Measurements from ENCODE around the gene CDS1. TPM values are rescaled to one million over a fixed set of nuclear protein-coding genes. Genes with fewer than 3 reads are reported as not detected.
"Not testable (repeated sequence)": the region's sequence is repeated elsewhere in the genome, so short reads cannot be mapped to it uniquely, and the experiment has no call there.

Gene CDS1
- under 1 TPM; 0.12 to 0.30 TPM for total RNA-seq

- H3K27ac Mint-ChIP-seq = no peak within 1 kb of the TSS
- H3K27me3 Mint-ChIP-seq = peaks cover 54% of the 10 kb centered on the region
- peaks cover 2% of the 10 kb centered on the region for H3K36me3 Mint-ChIP-seq
Measured at GRCh38 chr4:84582988-84583875, at the start of gene CDS1. TSS of gene CDS1 (plus strand) at chr4:84583127. CDS start at chr4:84583402, 275 bp downstream.

GRCh38 chr4:84535901-84536300 is 47.0 kb upstream of the CDS1 start:
- Mint-ChIP-seq H3K4me1 (no peaks in the 10 kb centered on the region), H3K36me3 (no peaks in the 10 kb centered on the region), H3K9me3 (peaks cover 4% of the 10 kb centered on the region), H3K27me3 (peaks cover 20% of the 10 kb centered on the region), H3K27ac (no peak overlapping the region), H3K4me3 (no peak overlapping the region)
- no peak for DNase-seq

More at GRCh38 chr4:84582988-84583875, at the start of gene CDS1:
- Mint-ChIP-seq H3K9me3 (peaks cover 2% of the 10 kb centered on the region), H3K4me3 (peak within 1 kb of the TSS; percentile 77), H3K4me1 (peaks cover 17% of the 10 kb centered on the region)
- no peak for DNase-seq

- no peaks in the 10 kb centered on the region for H3K4me1 Mint-ChIP-seq
- no peak overlapping the region for H3K27ac Mint-ChIP-seq
- H3K27me3 Mint-ChIP-seq = peaks cover 17% of the 10 kb centered on the region
- no peaks in the 10 kb centered on the region for H3K9me3 Mint-ChIP-seq
- DNase-seq = no peak
- no peaks in the 10 kb centered on the region for H3K36me3 Mint-ChIP-seq
- H3K4me3 Mint-ChIP-seq = no peak overlapping the region
Measured at GRCh38 chr4:84545093-84545492, 37.8 kb upstream of the CDS1 start.

GRCh38 chr4:84547211-84547610 is 35.7 kb upstream of the CDS1 start:
- no peak overlapping the region for H3K4me3 Mint-ChIP-seq
- H3K4me1 Mint-ChIP-seq = no peaks in the 10 kb centered on the region
- H3K9me3 Mint-ChIP-seq = no peaks in the 10 kb centered on the region
- H3K27me3 Mint-ChIP-seq = peaks cover 19% of the 10 kb centered on the region
- no peaks in the 10 kb centered on the region for H3K36me3 Mint-ChIP-seq
- no peak overlapping the region for H3K27ac Mint-ChIP-seq
- DNase-seq = no peak

- H3K36me3 Mint-ChIP-seq, H3K4me3 Mint-ChIP-seq, H3K27ac Mint-ChIP-seq, H3K9me3 Mint-ChIP-seq, DNase-seq, H3K4me1 Mint-ChIP-seq: not testable (repeated sequence)
- peaks cover 21% of the 10 kb centered on the region for H3K27me3 Mint-ChIP-seq
Measured at GRCh38 chr4:84549191-84549590, 33.7 kb upstream of the CDS1 start.

- H3K4me1 Mint-ChIP-seq = no peaks in the 10 kb centered on the region
- no peak overlapping the region for H3K27ac Mint-ChIP-seq
- H3K4me3 Mint-ChIP-seq = no peak overlapping the region
- H3K36me3 Mint-ChIP-seq = no peaks in the 10 kb centered on the region
- H3K9me3 Mint-ChIP-seq = no peaks in the 10 kb centered on the region
- no peak for DNase-seq
- peaks cover 23% of the 10 kb centered on the region for H3K27me3 Mint-ChIP-seq
Measured at GRCh38 chr4:84562156-84562555, 20.8 kb upstream of the CDS1 start.

- DNase-seq = no peak
- no peak overlapping the region for H3K4me3 Mint-ChIP-seq
- H3K27ac Mint-ChIP-seq = no peak overlapping the region
- no peaks in the 10 kb centered on the region for H3K9me3 Mint-ChIP-seq
- H3K27me3 Mint-ChIP-seq = peaks cover 32% of the 10 kb centered on the region
- H3K36me3 Mint-ChIP-seq = no peaks in the 10 kb centered on the region
- H3K4me1 Mint-ChIP-seq = no peaks in the 10 kb centered on the region
Measured at GRCh38 chr4:84563002-84563401, 19.9 kb upstream of the CDS1 start.

- Mint-ChIP-seq H3K9me3 (no peaks in the 10 kb centered on the region), H3K27me3 (peaks cover 37% of the 10 kb centered on the region), H3K27ac (no peak overlapping the region)
Measured at GRCh38 chr4:84565951-84566350, 17.0 kb upstream of the CDS1 start.

GRCh38 chr4:84568496-84568895 is 14.4 kb upstream of the CDS1 start:
- peaks cover 36% of the 10 kb centered on the region for H3K27me3 Mint-ChIP-seq

More at GRCh38 chr4:84565951-84566350, 17.0 kb upstream of the CDS1 start:
- Mint-ChIP-seq H3K4me1 (no peaks in the 10 kb centered on the region), H3K36me3 (no peaks in the 10 kb centered on the region), H3K4me3 (no peak overlapping the region)
- no peak for DNase-seq

GRCh38 chr4:84569009-84569408 is 13.9 kb upstream of the CDS1 start:
- DNase-seq = no peak
- H3K27me3 Mint-ChIP-seq = peaks cover 35% of the 10 kb centered on the region
- H3K4me1 Mint-ChIP-seq = peaks cover 5% of the 10 kb centered on the region
- H3K4me3 Mint-ChIP-seq = no peak overlapping the region
- no peaks in the 10 kb centered on the region for H3K9me3 Mint-ChIP-seq
- H3K27ac Mint-ChIP-seq = no peak overlapping the region
- no peaks in the 10 kb centered on the region for H3K36me3 Mint-ChIP-seq

More at GRCh38 chr4:84568496-84568895, 14.4 kb upstream of the CDS1 start:
- H3K36me3 Mint-ChIP-seq = no peaks in the 10 kb centered on the region
- H3K4me3 Mint-ChIP-seq = no peak overlapping the region
- no peaks in the 10 kb centered on the region for H3K9me3 Mint-ChIP-seq
- H3K4me1 Mint-ChIP-seq = peaks cover under 1% of the 10 kb centered on the region
- DNase-seq = no peak
- no peak overlapping the region for H3K27ac Mint-ChIP-seq

GRCh38 chr4:84573385-84574068 is 9.4 kb upstream of the CDS1 start:
- Mint-ChIP-seq H3K27me3 (peaks cover 23% of the 10 kb centered on the region), H3K9me3 (no peaks in the 10 kb centered on the region), H3K27ac (no peak overlapping the region), H3K4me3 (no peak overlapping the region), H3K36me3 (no peaks in the 10 kb centered on the region), H3K4me1 (peaks cover 9% of the 10 kb centered on the region)
- DNase-seq = peak; percentile 5

- Mint-ChIP-seq H3K4me1 (peaks cover 9% of the 10 kb centered on the region), H3K36me3 (no peaks in the 10 kb centered on the region), H3K27ac (peak overlapping the region; percentile 35), H3K27me3 (peaks cover 19% of the 10 kb centered on the region), H3K4me3 (no peak overlapping the region), H3K9me3 (no peaks in the 10 kb centered on the region)
- no peak for DNase-seq
Measured at GRCh38 chr4:84574069-84574720, 8.7 kb upstream of the CDS1 start.

GRCh38 chr4:84578540-84579402 is 4.2 kb upstream of the CDS1 start:
- peaks cover 15% of the 10 kb centered on the region for H3K4me1 Mint-ChIP-seq
- H3K27me3 Mint-ChIP-seq = peaks cover 36% of the 10 kb centered on the region
- H3K4me3 Mint-ChIP-seq = no peak overlapping the region
- H3K9me3 Mint-ChIP-seq = no peaks in the 10 kb centered on the region
- peaks cover 2% of the 10 kb centered on the region for H3K36me3 Mint-ChIP-seq
- no peak overlapping the region for H3K27ac Mint-ChIP-seq
- DNase-seq = no peak

- no peak overlapping the region for H3K27ac Mint-ChIP-seq
- H3K9me3 Mint-ChIP-seq = no peaks in the 10 kb centered on the region
- no peak overlapping the region for H3K4me3 Mint-ChIP-seq
- H3K36me3 Mint-ChIP-seq = peaks cover 2% of the 10 kb centered on the region
- peaks cover 15% of the 10 kb centered on the region for H3K4me1 Mint-ChIP-seq
- peaks cover 42% of the 10 kb centered on the region for H3K27me3 Mint-ChIP-seq
- DNase-seq = no peak
Measured at GRCh38 chr4:84579403-84579776, 3.5 kb upstream of the CDS1 start.
